ENCODE results near the gene CD9. TPM values are rescaled to one million over a fixed set of nuclear protein-coding genes. Genes with fewer than 3 reads are reported as not detected.

Gene CD9
- total and polyA plus RNA-seq, 2 donors (not counting 3 experiments of a cell fraction or from before 2014, with no cell fraction given), result 379 to 1,225 TPM

GRCh38 chr12:6272300-6273204 is 72.4 kb downstream of the CD9 start:
- no TSS peak for BruUV-seq (replicated peaks)
- DNase-seq (ENCODE audit: low read depth, low spot score) (no peak), FAIRE-seq (no peak)
- no peak overlapping the region for H2AFZ ChIP-seq (ENCODE audit: low read depth, low read length)
- no peaks in the 10 kb centered on the region for H3K9me3 ChIP-seq (replicated peaks; ENCODE audit: control insufficient read depth, insufficient read depth, low read length)
- no peaks in the 10 kb centered on the region for H3K79me2 ChIP-seq (ENCODE audit: control insufficient read depth, insufficient read depth, low read length)
- H3K27me3 ChIP-seq (ENCODE audit: control insufficient read depth in 2 of 2, insufficient read depth in 2 of 2, low read length in 2 of 2), result no peaks in the 10 kb centered on the region
- H3K36me3 ChIP-seq (ENCODE audit: control insufficient read depth in 2 of 2, extremely low read depth in 1 of 2, insufficient read depth in 2 of 2, low read length in 2 of 2), result no peaks in the 10 kb centered on the region
- TF ChIP-seq MAX (IDR thresholded peaks at IDR 0.05; ENCODE audit: insufficient read depth, insufficient read length) (no peak), EZH2 (IDR thresholded peaks at IDR 0.05; ENCODE audit: borderline replicate concordance, low read depth, low read length, severe bottlenecking) (no peak), GATA2 (IDR thresholded peaks at IDR 0.05; ENCODE audit: insufficient read depth, insufficient read length, low read depth, low read length) (no peak), MYC (IDR thresholded peaks at IDR 0.05; ENCODE audit: low read depth, low read length) (no peak), CTCF (IDR thresholded peaks at IDR 0.05; ENCODE audit: extremely low read depth in 1 of 2, insufficient read depth in 1 of 2, low read depth in 1 of 2, low read length in 2 of 2) (no peak), POLR2AphosphoS5 (IDR thresholded peaks at IDR 0.05; ENCODE audit: insufficient read depth, low read depth, low read length) (no peak), FOS (IDR thresholded peaks at IDR 0.05; ENCODE audit: borderline replicate concordance, insufficient read depth, low read length) (no peak)
- intact Hi-C loops (cut with micrococcal nuclease), result no loop called here
- dilution Hi-C loops (cut with MboI; ENCODE audit: extremely low pct_ligation_motif_present, low sequenced_read_pairs), result no loop called here
- ChIA-PET CTCF (interaction anchor here (0.8 to 8.2 kb wide), 5 partner anchors 8 to 79 kb away, joined by 3 to 146 read pairs (median 3); no protein-coding TSS in a partner anchor), POLR2A (no interaction called here)
- H3K9me1 ChIP-seq (replicated peaks; ENCODE audit: control insufficient read depth, extremely low read depth, insufficient read depth, low read length), result no peaks in the 10 kb centered on the region
- H3K4me1 ChIP-seq (ENCODE audit: control insufficient read depth, extremely low read depth, insufficient read depth, low read length), result peaks cover 16% of the 10 kb centered on the region
- H3K4me3 ChIP-seq (replicated peaks in 1 of 3; ENCODE audit: insufficient read depth in 1 of 3, low read depth in 1 of 3, low read length in 3 of 3), result no peak overlapping the region
- H3K27ac ChIP-seq (ENCODE audit: insufficient read depth, low read depth, low read length), result no peak overlapping the region
- H4K20me1 ChIP-seq (replicated peaks; ENCODE audit: control insufficient read depth, extremely low read depth, insufficient read depth, low read length), result no peaks in the 10 kb centered on the region
- H3K4me2 ChIP-seq (ENCODE audit: insufficient read depth, low read length), result no peak overlapping the region
- no peak overlapping the region for H3K9ac ChIP-seq (replicated peaks; ENCODE audit: extremely low read depth, insufficient read depth, low read length)
